SW 1271 (cell line): ENCODE data around the gene MAGEC2.

Source experiments
- DNase-seq, 2 experiments: peaks; one replicate each; lab custom pipeline; 2025; lab: John Stamatoyannopoulos, UW

MAGEC2 gene

DNA sequence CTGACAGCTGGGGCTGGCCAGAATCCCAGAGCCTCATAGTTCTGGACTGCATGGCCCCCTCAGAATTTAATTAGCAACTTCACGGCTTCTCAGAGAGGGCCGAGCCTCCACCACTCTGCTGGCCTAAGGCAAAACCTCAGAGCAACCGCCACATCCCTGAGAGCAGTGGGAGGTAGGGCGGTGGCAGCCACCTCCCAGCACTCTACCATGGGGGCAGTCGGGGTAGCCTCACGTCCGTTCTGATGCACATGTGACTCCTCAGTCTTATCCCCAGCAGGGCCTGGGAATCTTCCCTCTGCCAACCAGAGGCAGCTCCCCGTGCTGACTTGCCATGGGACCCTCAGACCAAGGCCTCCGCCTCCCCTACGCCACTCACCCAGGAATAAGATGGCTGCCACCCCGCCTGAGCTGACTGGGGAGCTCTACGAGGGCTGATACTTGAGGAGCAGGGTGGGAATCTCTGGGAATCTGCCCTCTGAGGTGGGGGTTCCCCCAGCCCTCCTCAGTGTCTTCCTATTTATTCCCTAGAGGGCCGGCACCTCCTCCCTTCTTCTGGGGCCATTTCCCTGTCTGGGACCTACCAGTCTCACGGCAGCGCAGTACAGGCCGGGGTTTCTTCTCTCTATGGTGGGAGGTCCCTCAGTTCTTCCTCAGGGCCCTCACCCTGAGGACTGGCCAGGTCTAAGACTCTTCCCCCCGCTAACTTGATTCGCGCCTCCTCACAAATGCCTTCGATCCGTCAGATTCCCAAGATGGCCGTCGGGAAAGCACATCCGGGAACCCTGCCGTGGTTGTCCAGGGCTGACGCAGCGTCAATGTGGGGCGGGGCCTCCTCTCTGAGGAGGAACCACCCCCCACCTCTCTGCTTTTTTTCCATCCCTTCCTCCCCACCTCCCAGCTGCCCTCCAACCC lies at the start of gene MAGEC2:
Gene MAGEC2, minus strand, starts transcription at position 769 of the 912 bp plus-strand sequence. CDS start 1,303 bp downstream, outside the sequence.
- no peak for DNase-seq

DNA sequence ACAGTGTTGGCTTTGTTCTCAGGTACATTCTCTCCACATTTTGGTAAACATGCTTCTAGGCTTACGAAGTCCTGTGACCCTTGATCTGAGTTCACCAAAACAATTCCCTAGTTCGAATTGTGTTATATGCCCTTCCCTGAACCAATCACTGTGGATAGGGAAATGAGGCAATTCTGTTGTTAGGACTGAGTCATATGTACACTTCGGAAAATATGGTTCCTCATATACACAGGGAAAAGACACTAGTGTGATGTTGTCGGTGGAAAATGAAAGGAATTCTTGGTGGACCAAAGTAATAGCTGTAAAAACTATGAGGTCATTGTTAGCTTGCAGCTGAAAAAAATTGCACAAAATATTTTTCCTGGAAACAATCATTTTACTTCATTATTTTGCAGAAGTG lies 46.6 kb upstream of the MAGEC2 start:
- DNase-seq, result no peak

GRCh38 chrX:142251202-142251601 lies 46.1 kb upstream of the MAGEC2 start:
- no peak for DNase-seq

DNA sequence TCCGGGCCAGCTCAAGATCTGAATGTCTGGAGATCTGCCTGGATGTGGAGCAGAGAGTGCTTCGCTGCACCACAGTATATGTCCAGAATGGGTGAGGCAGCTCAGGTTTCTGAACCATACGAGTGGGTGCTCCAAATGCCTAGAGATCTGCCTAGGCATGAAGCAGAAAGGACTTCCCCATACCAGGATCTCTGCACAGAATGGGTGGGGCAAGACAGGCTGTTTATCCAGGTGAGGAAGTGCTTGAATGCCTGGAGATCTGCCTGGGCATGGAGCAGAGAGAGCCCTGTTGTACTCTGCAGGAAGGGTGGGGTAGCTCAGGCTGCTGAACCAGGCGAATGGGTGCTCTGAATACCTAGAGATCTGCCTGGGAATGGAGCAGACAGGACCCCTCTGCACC lies 45.4 kb upstream of the MAGEC2 start:
- no peak for DNase-seq

- DNase-seq, result no peak
Measured at GRCh38 chrX:142249721-142250120, 44.6 kb upstream of the MAGEC2 start.

DNA sequence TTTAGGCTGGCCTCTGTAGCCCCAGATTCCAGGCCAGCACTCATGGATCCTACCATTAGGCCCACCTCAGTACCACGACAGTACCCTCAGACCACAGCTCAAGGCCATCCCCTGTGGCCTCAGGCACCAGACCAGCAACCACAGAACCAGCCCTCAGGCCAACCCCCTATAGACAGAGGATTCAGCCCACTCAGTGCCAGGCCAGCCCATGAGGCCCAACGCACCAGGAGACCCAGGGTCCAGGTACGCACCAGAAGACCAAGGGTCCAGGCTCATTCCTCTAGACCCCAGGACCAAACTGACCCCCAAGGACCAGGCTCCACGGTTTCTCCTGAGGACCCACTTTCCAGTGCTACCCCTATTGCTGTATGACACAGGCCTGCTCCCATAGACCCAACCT lies 39.5 kb upstream of the MAGEC2 start:
- DNase-seq, result no peak

- DNase-seq, result no peak
Measured at GRCh38 chrX:142238536-142238935, 33.4 kb upstream of the MAGEC2 start.

- no peak for DNase-seq
Measured at GRCh38 chrX:142233400-142233799, 28.3 kb upstream of the MAGEC2 start.

- no peak for DNase-seq
Measured at GRCh38 chrX:142214081-142214480, 9.0 kb upstream of the MAGEC2 start.

GRCh38 chrX:142201113-142201512 lies 4.0 kb downstream of the MAGEC2 start:
- DNase-seq, result no peak

DNA sequence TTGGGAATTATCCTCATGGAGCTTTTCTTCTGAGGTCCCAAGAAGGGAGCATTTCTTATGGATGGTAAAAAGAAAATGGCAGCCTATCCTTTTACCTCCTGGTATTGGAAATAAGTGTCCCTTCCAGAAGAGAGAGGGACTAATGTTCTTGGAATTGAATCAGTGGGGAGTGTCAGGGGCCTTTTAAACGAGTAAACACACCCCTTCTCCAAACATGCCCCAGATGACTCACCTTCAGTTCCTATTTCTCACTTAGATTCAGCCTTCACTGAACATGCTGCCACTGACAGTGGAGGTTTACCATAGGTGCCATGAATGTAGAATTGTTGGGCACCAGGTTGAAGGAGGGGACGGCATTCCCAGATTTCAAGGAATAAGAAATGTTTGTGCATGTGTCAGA lies 19.0 kb downstream of the MAGEC2 start:
- no peak for DNase-seq

DNA sequence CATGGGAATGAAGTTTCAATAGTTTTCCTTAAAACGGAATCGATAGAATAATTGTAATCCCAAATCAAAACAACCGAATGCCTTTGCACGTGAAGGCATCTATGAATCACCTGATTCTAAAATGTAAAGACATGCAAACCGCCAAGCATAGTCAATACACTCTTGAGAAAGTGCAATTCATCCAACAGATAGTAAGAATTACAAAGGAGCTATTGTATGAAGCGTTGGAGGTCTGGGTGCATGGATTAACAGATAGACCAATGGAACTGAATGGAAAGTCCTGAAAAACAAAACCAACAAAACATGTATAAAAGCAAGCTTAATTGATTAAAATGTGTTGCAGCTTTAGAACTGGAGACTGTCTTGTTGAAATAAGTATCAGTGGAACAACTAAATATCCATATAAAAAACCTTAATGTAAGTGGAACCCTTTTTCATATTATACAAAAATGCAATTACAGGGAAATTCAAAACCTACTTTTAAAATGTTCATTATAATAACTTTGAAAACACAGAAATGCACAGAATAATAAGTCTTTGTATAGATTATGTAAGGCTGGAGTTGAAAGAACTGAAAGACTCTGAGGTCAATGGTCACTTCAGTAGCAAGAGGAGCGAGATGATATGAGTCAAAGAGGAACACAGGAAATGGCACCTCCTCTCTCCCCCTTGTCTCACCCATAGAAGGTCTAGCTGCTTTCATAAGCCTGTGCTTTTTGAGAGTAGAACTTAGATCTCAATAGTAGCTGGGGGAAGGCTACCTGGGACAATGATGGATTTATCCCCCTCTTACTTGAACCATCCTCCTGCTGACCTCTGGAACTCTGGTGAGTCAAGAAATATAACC lies 20.1 kb downstream of the MAGEC2 start:
- DNase-seq, result no peak

GRCh38 chrX:142156567-142156966 lies 48.5 kb downstream of the MAGEC2 start:
- DNase-seq, result no peak
